Testis (tissue), 3 donors: Measurements from ENCODE around the gene LYZ. TPM values are rescaled to one million over a fixed set of nuclear protein-coding genes. Genes with fewer than 3 reads are reported as not detected.

ENCODE experiments used
- DNase-seq: peaks from one replicate; pipeline ENCODE4 v3.0.0-alpha.2; 2019
- H3K27ac ChIP-seq, 2 donors: fragments of 200-600 bp; sonication (generic); one replicate each; pipeline ENCODE4 v1.5.1; 2019
- H3K27me3 ChIP-seq: fragments of 200-600 bp; sonication (generic); one replicate; pipeline ENCODE4 v1.5.1; 2019
- H3K36me3 ChIP-seq: fragments of 200-600 bp; sonication (generic); one replicate; pipeline ENCODE4 v1.5.1; 2017; ENCODE audit warnings: low read depth; ENCODE audit errors: missing control alignments
- H3K4me1 ChIP-seq: fragments of 200-600 bp; sonication (generic); one replicate; pipeline ENCODE4 v1.5.1; 2019
- H3K4me3 ChIP-seq, 2 donors: fragments of 200-600 bp; sonication (generic); one replicate each; pipeline ENCODE4 v1.5.1; 2017 to 2019
- H3K9me3 ChIP-seq: fragments of 200-600 bp; sonication (generic); one replicate; pipeline ENCODE4 v1.5.1; 2017
- CTCF ChIP-seq, 3 experiments: fragments of 450-650 bp in 2 of 3; fragments of 200-600 bp in 1 of 3; sonication (generic) in 1 of 3; IDR thresholded peaks; one replicate each; pipeline ENCODE4 v1.5.1; 2016 to 2019; ENCODE audit warnings: antibody characterized with exemption in 3 of 3, mild to moderate bottlenecking in 2 of 3, moderate library complexity in 1 of 3
- POLR2A ChIP-seq: fragments of 450-650 bp; IDR thresholded peaks from one replicate; pipeline ENCODE4 v1.6.1; 2017; ENCODE audit warnings: antibody characterized with exemption, mild to moderate bottlenecking, moderate library complexity
- WGBS, 2 donors: methylation state at CpG; one replicate each; pipeline ENCODE4 v1.1.5; 2018; 5-methylcytosine and 5-hydroxymethylcytosine counted together
- intact Hi-C: fragments of 100-400 bp; cut with DNase I; formaldehyde crosslinking; loops from one replicate; pipeline ENCODE4 v1.15.1; 2023; ENCODE audit warnings: low total_unique reads
- polyA plus RNA-seq: library from polyadenylated mRNA; stranded (reverse); fragments of 350-450 nt; fragmentation: Illumina TruSeq; extraction: RNeasy Lipid Tissue Mini Kit (QIAGEN cat#74804); gene quantifications from one replicate; pipeline ENCODE4 v1.2.3, GENCODE V29; 2014; ENCODE audit warnings: low read depth, low replicate concordance; ENCODE audit not compliant: insufficient read depth
- total RNA-seq, 2 donors: library from RNA; depleted of rRNA; stranded (reverse); fragments of >200 nt; gene quantifications; one replicate each; pipeline ENCODE4 v1.2.3, GENCODE V29; 2016

LYZ gene
- total and polyA plus RNA-seq, 3 donors from 2014 or later: 3.4 to 203 (median 9.7) TPM

- 59 to 66% methylated on average over 20 of the region's 20 CpGs for WGBS, 2 donors
- no peaks in the 10 kb centered on the region for H3K4me1 ChIP-seq
- no peaks in the 10 kb centered on the region for H3K27me3 ChIP-seq
- DNase-seq: no peak
- H3K27ac ChIP-seq: no peak overlapping the region
- H3K9me3 ChIP-seq: no peaks in the 10 kb centered on the region
- no peak for TF ChIP-seq POLR2A
- no peak for TF ChIP-seq CTCF (IDR thresholded peaks at IDR 0.05)
- intact Hi-C loops: no loop called here
- no peak overlapping the region for H3K4me3 ChIP-seq
- H3K36me3 ChIP-seq: no peaks in the 10 kb centered on the region
These were observed 16.1 kb upstream of the LYZ start for GRCh38 chr12:69331909-69332684.

DNA sequence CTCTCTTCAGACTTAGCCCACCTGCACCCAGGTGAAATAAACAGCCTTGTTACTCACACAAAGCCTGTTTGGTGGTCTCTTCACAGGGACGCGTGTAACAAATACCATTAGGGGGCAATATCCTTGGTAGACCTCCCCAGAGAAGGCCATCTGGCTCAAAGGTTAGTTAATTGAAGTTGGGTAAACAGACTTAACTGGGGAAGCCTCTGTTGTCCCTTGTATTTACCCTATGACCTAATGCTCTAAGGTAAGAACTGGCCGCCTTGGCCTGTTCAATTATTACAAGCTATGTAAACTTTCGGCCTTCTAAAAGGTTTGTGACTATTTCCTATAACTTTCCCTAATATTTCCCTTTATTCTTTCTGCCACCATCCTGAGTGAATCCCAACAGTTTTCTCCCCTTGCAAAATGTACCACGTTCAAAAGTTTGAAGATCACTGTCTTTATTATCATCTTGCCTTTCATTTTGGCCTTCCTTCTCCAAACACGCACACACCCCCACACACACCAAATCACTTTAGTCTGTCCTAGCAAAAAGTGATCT, 15.3 kb upstream of the LYZ start:
- Histone ChIP-seq H3K27ac (no peak overlapping the region), H3K4me3 (no peak overlapping the region), H3K4me1 (no peaks in the 10 kb centered on the region), H3K36me3 (no peaks in the 10 kb centered on the region), H3K27me3 (no peaks in the 10 kb centered on the region), H3K9me3 (no peaks in the 10 kb centered on the region)
- intact Hi-C loops: no loop called here
- TF ChIP-seq CTCF (IDR thresholded peaks at IDR 0.05): no peak
- DNase-seq: no peak
- WGBS, 2 donors: 86 to 90% methylated on average over 6 of the region's 6 CpGs

GRCh38 chr12:69334158-69334557, 14.0 kb upstream of the LYZ start:
- intact Hi-C loops: no loop called here
- H3K36me3 ChIP-seq: no peaks in the 10 kb centered on the region
- TF ChIP-seq POLR2A (no peak), CTCF (IDR thresholded peaks at IDR 0.05) (no peak)
- no peaks in the 10 kb centered on the region for H3K27me3 ChIP-seq
- H3K27ac ChIP-seq: no peak overlapping the region
- H3K9me3 ChIP-seq: no peaks in the 10 kb centered on the region
- H3K4me3 ChIP-seq: no peak overlapping the region
- DNase-seq: no peak
- no peaks in the 10 kb centered on the region for H3K4me1 ChIP-seq

GRCh38 chr12:69337311-69338090, 10.7 kb upstream of the LYZ start:
- no peak for DNase-seq
- H3K4me1 ChIP-seq: no peaks in the 10 kb centered on the region
- H3K9me3 ChIP-seq: no peaks in the 10 kb centered on the region
- H3K36me3 ChIP-seq: no peaks in the 10 kb centered on the region
- intact Hi-C loops: no loop called here
- no peak for TF ChIP-seq POLR2A
- no peak overlapping the region for H3K27ac ChIP-seq
- no peaks in the 10 kb centered on the region for H3K27me3 ChIP-seq
- H3K4me3 ChIP-seq: no peak overlapping the region
- WGBS, 2 donors: 73 to 81% methylated on average over 2 of the region's 2 CpGs

DNA sequence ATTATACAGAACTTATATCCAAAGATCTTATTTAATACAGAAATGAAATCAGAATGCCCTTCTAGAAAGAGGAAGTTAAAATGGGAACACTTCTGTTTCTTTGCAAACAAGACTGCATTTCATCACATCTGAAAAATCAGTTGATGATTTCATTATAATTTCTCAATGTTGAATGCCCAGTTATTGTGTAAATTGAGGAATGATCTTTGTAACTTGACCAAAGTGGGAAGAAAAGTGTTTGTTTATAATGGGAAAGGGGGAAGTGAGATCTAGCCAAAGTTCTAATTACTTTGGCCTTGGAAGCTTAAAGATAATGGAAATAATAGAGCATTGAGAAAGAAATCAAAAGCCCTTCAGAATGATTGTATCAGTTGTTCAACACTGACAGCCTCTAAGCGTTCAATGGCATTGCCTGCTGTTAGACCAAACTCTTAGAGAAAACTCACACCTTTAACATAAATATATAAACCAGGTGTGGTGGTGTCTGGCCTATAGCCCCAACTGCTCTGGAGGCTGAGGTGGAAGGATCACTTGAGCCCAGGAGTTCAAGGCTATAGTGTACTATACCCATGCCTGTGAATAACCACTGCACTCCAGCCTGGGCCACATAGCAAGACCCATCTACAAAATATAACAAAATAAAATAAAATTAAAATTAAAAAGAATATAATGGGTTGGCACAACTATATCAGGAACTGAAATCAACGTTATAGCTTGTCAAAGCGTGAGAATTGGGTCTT, 9.9 kb upstream of the LYZ start:
- Histone ChIP-seq H3K36me3 (no peaks in the 10 kb centered on the region), H3K4me1 (no peaks in the 10 kb centered on the region), H3K27ac (no peak overlapping the region), H3K4me3 (no peak overlapping the region), H3K27me3 (no peaks in the 10 kb centered on the region), H3K9me3 (no peaks in the 10 kb centered on the region)
- WGBS, 2 donors: 70 to 77% methylated on average over 3 of the region's 3 CpGs
- TF ChIP-seq POLR2A: no peak
- no peak for DNase-seq
- intact Hi-C loops: no loop called here
